Activated T-helper 2 cell treated with anti-CD3 and anti-CD28 coated beads, Interferon-gamma antibody, Interleukin-2, Interleukin-4, amounts not matched to agents 10 μg/mL and 5 μg/mL and 100 μg/mL, durations not matched to agents 14 hours and 24 hours and 36 hours (primary cell): ENCODE measurements around the gene NR1H2. TPM values are rescaled to one million over a fixed set of nuclear protein-coding genes. Genes with fewer than 3 reads are reported as not detected.

Source experiments
- DNase-seq: peaks from one replicate; pipeline ENCODE4 v3.0.0; 2021; ENCODE audit warnings: low spot score
- H3K27ac Mint-ChIP-seq: one replicate; pipeline ENCODE4 v1.8.0; 2021; ENCODE audit warnings: mixed read lengths
- H3K27me3 Mint-ChIP-seq: one replicate; pipeline ENCODE4 v1.8.0; 2021; ENCODE audit warnings: low read depth, mixed read lengths
- H3K36me3 Mint-ChIP-seq: one replicate; pipeline ENCODE4 v1.8.0; 2021; ENCODE audit warnings: low read depth, mixed read lengths
- H3K4me1 Mint-ChIP-seq: one replicate; pipeline ENCODE4 v1.8.0; 2021; ENCODE audit warnings: low read depth, mixed read lengths
- H3K4me3 Mint-ChIP-seq: one replicate; pipeline ENCODE4 v1.8.0; 2021; ENCODE audit warnings: low read depth, mild to moderate bottlenecking, moderate library complexity, mixed read lengths
- H3K9me3 Mint-ChIP-seq: one replicate; pipeline ENCODE4 v1.8.0; 2021; ENCODE audit warnings: mixed read lengths
- intact Hi-C: fragments of 100-400 bp; cut with micrococcal nuclease; formaldehyde crosslinking; loops from one replicate; pipeline ENCODE4 v1.15.1; 2023
- total RNA-seq: library from RNA; stranded (reverse); gene quantifications from 2 replicates; pipeline ENCODE4 v1.2.3, GENCODE V29; 2022

The NR1H2 gene
- total RNA-seq, 1 donor from 2014 or later, result 79.9 TPM

DNA sequence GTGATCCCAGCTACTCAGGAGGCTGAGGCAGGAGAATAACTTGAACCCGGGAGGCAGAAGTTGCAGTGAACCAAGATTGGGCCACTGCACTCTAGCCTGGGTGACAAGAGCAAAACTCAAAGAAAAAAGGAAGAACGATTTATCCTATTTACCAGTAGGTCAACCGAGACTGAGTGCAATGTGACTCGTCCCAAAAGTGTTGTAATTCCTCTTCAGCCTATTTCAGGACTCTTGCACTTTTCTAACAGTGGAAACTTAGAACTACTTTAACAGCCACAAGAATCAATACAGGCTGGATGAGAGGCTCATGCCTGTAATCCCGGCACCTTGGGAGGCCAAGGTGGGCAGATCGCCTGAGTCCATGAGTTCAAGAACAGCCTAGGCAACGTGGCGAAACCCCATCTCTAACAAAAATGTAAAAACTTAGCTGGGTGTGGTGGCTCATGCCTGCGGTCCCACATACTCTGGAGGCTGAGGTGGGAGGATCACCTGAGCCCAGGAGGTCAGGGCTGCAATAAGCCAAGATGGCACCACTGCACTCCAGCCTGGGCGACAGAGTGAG lies 4.3 kb upstream of the NR1H2 start:
- intact Hi-C loops, result no loop called here
- H3K9me3 Mint-ChIP-seq, result no peaks in the 10 kb centered on the region
- H3K36me3 Mint-ChIP-seq, result peaks cover 5% of the 10 kb centered on the region
- H3K4me3 Mint-ChIP-seq, result no peak overlapping the region
- no peak for DNase-seq
- H3K27me3 Mint-ChIP-seq, result no peaks in the 10 kb centered on the region
- H3K27ac Mint-ChIP-seq, result no peak overlapping the region
- H3K4me1 Mint-ChIP-seq, result peaks cover 18% of the 10 kb centered on the region

DNA sequence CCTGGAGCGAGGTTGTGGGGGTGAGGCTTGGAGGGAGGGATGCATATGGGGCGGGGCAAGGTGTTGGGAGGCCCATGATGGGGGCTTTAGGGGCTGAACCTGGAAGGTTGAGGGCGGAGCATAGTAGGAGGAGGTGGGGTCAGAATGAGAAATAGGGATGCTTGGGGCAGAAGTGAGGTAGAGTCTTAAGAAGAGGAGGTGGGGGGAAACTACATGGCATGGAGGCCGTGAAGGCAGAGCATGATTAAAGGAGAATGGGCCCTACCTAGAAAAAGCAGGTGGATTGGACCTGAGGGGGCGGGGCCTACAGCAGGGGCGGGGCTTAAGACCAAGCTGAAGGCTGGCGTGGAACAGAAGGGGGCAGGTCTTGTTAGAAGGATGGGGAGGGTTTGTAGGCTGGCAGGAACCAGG lies 799 bp downstream of the NR1H2 start:
- Mint-ChIP-seq H3K9me3 (no peaks in the 10 kb centered on the region), H3K27ac (peak overlapping the region; percentile 44), H3K4me1 (peaks cover 9% of the 10 kb centered on the region), H3K27me3 (no peaks in the 10 kb centered on the region), H3K36me3 (peaks cover 46% of the 10 kb centered on the region), H3K4me3 (peak overlapping the region; percentile 92)
- intact Hi-C loops, result loop anchor here (5.0 kb wide), 1 partner anchor 45 kb away; no protein-coding TSS in a partner anchor
- DNase-seq, result no peak

DNA sequence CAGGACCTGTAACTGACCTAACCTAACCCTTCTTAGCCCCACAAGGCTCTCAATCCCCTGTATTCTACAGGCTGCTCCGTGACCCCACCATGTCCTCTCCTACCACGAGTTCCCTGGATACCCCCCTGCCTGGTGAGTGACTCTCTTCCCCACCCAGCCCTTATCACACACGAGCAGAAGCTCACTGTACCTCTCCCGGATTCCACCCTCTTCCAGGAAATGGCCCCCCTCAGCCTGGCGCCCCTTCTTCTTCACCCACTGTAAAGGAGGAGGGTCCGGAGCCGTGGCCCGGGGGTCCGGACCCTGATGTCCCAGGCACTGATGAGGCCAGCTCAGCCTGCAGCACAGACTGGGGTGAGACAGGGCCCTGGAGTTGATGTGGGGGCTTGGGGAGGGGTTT lies 1.3 kb downstream of the NR1H2 start:
- Mint-ChIP-seq H3K27ac (no peak overlapping the region), H3K4me1 (peaks cover 9% of the 10 kb centered on the region), H3K9me3 (no peaks in the 10 kb centered on the region), H3K27me3 (no peaks in the 10 kb centered on the region), H3K36me3 (peaks cover 46% of the 10 kb centered on the region), H3K4me3 (peak overlapping the region; percentile 92)
- DNase-seq, result no peak
- intact Hi-C loops, result loop anchor here (5.0 kb wide), 1 partner anchor 45 kb away; no protein-coding TSS in a partner anchor

DNA sequence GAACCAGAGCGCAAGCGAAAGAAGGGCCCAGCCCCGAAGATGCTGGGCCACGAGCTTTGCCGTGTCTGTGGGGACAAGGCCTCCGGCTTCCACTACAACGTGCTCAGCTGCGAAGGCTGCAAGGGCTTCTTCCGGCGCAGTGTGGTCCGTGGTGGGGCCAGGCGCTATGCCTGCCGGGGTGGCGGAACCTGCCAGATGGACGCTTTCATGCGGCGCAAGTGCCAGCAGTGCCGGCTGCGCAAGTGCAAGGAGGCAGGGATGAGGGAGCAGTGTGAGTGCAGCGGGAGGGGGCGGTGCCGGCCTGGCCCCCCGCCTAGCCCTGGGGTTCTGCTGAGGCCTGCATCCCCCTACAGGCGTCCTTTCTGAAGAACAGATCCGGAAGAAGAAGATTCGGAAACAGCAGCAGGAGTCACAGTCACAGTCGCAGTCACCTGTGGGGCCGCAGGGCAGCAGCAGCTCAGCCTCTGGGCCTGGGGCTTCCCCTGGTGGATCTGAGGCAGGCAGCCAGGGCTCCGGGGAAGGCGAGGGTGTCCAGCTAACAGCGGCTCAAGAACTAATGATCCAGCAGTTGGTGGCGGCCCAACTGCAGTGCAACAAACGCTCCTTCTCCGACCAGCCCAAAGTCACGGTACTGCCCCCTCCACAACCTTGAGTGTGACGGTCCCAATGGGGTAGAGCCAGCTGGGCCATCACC lies 2.1 kb downstream of the NR1H2 start:
- intact Hi-C loops, result loop anchor here (5.0 kb wide), 1 partner anchor 46 kb away; no protein-coding TSS in a partner anchor
- Mint-ChIP-seq H3K4me3 (peak overlapping the region; percentile 54), H3K27me3 (no peaks in the 10 kb centered on the region), H3K36me3 (peaks cover 46% of the 10 kb centered on the region), H3K9me3 (no peaks in the 10 kb centered on the region), H3K4me1 (peaks cover 12% of the 10 kb centered on the region), H3K27ac (peak overlapping the region; percentile 39)
- no peak for DNase-seq

DNA sequence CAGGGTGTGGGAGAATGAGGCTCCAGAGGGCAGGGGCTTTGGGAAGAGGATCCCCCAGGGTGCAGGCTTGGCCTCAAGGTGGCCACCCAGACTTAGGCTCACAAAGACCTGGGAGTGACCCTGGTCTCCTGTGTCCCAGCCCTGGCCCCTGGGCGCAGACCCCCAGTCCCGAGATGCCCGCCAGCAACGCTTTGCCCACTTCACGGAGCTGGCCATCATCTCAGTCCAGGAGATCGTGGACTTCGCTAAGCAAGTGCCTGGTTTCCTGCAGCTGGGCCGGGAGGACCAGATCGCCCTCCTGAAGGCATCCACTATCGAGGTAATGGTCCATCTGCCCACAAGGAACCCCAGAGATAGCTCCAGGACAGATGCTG lies 2.6 kb downstream of the NR1H2 start:
- Mint-ChIP-seq H3K27ac (no peak overlapping the region), H3K27me3 (no peaks in the 10 kb centered on the region), H3K9me3 (no peaks in the 10 kb centered on the region), H3K4me3 (no peak overlapping the region), H3K4me1 (peaks cover 17% of the 10 kb centered on the region), H3K36me3 (peaks cover 46% of the 10 kb centered on the region)
- intact Hi-C loops, result loop anchor here (5.0 kb wide), 1 partner anchor 47 kb away; no protein-coding TSS in a partner anchor
- DNase-seq, result no peak

DNA sequence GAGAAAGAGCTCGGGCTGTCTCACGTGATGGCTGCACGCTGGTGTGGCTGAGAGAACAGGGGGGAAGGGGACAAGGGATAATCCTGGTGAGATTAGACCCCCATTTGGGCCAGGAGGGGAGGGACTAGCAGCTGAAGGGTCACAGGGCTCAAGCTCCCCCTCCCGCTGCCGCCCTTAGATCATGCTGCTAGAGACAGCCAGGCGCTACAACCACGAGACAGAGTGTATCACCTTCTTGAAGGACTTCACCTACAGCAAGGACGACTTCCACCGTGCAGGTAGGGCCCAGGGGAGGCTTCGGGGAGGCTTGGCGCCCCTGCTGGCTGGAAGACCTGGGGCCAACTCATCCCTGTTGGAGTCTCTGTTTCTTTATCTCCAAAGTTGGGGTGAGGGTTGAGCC lies 3.3 kb downstream of the NR1H2 start:
- Mint-ChIP-seq H3K4me3 (no peak overlapping the region), H3K36me3 (peaks cover 53% of the 10 kb centered on the region), H3K9me3 (no peaks in the 10 kb centered on the region), H3K4me1 (peaks cover 17% of the 10 kb centered on the region), H3K27ac (no peak overlapping the region), H3K27me3 (no peaks in the 10 kb centered on the region)
- no peak for DNase-seq
- intact Hi-C loops, result loop anchor here (5.0 kb wide), 1 partner anchor 47 kb away; no protein-coding TSS in a partner anchor

DNA sequence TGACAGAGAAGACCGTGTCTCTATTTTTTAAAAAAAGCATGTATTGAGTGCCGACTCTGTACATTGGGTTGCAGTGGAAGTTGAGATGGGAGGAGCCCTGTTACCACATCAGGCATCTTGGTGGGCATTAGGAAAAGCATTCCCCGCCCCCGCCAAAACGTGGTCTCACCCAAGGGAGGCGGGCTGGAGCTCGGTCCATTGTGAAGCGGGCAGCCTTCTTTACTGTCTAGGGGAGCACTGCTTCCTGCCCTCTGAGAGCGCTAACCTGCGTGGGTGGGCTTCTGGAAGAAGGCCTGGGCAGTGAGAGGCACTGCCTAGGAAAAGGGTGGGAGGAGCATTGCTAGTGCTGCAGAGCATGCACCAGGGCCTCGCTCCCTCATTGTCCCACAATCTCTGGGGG lies 3.9 kb downstream of the NR1H2 start:
- H3K4me3 Mint-ChIP-seq, result no peak overlapping the region
- no peak overlapping the region for H3K27ac Mint-ChIP-seq
- peaks cover 58% of the 10 kb centered on the region for H3K36me3 Mint-ChIP-seq
- peaks cover 22% of the 10 kb centered on the region for H3K4me1 Mint-ChIP-seq
- no peaks in the 10 kb centered on the region for H3K27me3 Mint-ChIP-seq
- intact Hi-C loops, result no loop called here
- no peak for DNase-seq
- H3K9me3 Mint-ChIP-seq, result no peaks in the 10 kb centered on the region

DNA sequence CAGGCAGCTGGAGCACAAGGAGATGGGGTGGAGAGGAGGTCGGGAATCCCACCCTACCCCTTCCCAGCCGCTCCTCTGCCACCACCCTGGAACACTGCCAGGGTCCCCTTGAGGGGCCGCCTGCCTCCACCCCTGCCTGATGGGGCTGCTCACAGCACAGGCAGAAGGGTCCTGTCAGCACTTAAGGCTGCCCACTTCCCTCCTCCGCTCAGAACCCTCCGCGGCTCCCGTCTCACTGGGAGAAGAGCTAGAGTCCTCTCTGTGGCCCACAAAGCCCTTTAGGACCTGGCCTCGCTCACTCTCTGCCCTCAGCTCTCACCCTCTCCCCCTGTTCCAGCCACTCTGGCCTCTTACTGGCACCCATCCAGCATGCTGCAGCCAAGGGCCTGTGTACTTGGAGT lies 4.5 kb downstream of the NR1H2 start:
- H3K9me3 Mint-ChIP-seq, result no peaks in the 10 kb centered on the region
- peak overlapping the region; percentile 12 for H3K27ac Mint-ChIP-seq
- DNase-seq, result no peak
- H3K4me3 Mint-ChIP-seq, result no peak overlapping the region
- peaks cover 60% of the 10 kb centered on the region for H3K36me3 Mint-ChIP-seq
- intact Hi-C loops, result no loop called here
- peaks cover 24% of the 10 kb centered on the region for H3K4me1 Mint-ChIP-seq
- H3K27me3 Mint-ChIP-seq, result no peaks in the 10 kb centered on the region

DNA sequence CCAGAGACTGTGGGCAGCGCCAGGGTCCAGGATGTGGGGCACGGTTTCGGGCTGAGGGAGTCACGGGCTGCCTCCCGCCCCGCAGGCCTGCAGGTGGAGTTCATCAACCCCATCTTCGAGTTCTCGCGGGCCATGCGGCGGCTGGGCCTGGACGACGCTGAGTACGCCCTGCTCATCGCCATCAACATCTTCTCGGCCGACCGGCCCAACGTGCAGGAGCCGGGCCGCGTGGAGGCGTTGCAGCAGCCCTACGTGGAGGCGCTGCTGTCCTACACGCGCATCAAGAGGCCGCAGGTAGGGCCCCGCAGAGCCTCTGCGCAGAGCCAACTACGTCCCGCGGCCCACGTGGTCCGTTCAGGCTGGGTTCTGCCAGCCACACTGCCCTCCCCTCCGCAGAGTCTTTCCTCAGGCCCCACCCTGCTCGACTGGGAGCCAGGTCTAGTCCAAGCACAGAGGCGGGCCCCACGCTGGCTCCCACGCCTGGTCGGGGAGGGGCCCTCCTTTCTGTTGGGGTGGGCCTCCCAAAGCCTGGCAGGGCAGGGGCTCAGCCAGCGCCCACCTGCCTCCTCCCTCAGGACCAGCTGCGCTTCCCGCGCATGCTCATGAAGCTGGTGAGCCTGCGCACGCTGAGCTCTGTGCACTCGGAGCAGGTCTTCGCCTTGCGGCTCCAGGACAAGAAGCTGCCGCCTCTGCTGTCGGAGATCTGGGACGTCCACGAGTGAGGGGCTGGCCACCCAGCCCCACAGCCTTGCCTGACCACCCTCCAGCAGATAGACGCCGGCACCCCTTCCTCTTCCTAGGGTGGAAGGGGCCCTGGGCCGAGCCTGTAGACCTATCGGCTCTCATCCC lies 5.8 kb downstream of the NR1H2 start:
- Mint-ChIP-seq H3K27ac (no peak overlapping the region), H3K9me3 (no peaks in the 10 kb centered on the region), H3K4me3 (no peak overlapping the region), H3K36me3 (peaks cover 56% of the 10 kb centered on the region), H3K27me3 (no peaks in the 10 kb centered on the region), H3K4me1 (peaks cover 25% of the 10 kb centered on the region)
- no peak for DNase-seq
- intact Hi-C loops, result no loop called here

DNA sequence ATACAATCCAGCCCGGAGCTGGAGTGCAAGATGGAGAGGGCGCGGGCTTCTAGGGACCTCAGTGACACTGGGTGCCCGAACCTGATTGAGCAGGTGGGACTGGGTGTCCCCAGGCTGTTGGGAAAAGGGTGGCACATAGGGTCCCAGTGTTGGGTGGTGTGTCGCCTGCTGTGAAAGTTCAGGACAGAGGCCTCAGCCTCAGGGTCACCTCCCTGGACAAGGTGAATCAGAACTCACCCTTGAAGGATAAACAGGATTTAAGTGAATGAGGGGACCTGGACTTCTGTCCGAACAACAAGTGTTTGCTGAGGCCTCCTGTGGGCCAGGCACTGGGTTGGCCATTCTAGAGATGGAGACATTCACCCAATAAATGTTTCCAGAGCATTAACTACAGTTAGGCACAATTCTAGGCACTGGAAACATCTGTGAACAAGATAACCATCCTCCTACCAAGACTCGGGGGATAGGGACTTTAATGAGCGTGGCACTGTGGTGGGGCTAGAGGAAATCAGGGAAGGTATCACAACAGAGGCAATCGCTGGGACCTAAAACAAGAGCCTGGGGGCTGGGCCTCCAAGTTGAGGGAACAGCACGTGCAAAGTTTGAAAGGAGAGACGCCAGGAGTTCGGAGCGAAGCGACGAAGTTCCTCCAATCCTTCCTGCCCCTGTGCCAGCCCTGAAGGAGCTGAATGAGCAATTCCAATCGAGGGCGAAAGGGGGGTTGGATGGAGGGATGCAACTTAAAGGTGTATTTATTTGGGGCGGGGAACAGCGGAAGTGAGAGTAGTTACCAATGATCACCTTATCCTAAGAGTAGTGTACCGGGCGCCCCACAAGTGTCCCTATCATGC lies 7.0 kb downstream of the NR1H2 start:
- Mint-ChIP-seq H3K36me3 (peaks cover 53% of the 10 kb centered on the region), H3K27ac (peak overlapping the region; percentile 96), H3K9me3 (no peaks in the 10 kb centered on the region), H3K4me1 (peaks cover 28% of the 10 kb centered on the region), H3K27me3 (no peaks in the 10 kb centered on the region), H3K4me3 (peak overlapping the region; percentile 99)
- DNase-seq, result no peak
- intact Hi-C loops, result no loop called here

DNA sequence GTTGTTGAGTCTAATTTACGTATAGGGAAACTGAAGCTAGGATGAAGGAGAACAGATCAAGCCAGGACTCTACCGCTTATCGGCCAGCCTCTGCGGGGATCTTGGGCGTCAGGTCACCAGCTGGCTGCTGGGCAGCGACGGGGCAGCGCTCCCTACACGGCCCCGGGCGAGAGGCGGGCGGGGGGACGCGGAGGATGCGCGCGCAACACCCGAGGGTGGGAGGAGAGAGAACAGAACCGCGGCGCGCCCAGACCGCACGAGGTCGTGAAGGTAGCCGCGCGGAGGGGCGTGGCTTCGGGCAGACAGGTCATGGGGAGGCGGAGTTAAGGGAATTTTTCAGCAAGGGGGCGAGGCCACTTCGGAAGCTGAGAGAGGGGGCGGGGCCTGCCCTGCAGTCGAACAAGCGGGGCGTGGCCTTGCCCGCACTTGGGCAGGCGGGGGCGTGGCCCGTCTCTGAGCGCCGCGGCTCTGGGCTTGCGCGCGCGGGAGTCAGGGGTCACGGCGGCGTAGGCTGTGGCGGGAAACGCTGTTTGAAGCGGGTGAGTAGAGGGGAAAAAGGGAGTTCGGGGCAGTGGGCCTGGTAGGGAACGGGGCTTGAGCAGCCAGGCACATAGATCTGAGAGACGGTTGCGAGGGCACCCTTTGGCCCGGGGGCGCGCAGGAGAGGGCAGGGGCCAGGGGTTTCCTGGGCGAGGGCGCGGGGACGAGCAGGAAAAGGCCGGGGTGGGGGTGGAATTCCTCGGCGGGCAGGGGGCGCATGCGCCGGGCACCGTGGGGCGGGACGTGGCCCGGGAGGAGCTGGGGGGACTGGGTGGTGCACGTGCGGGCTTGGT lies 7.8 kb downstream of the NR1H2 start, which contains the start of gene POLD1:
Gene POLD1 (plus strand): TSS at position 496 of the 833 bp plus-strand sequence. CDS start 14,505 bp downstream, outside the sequence.
- peak within 1 kb of the TSS; percentile 99 for H3K4me3 Mint-ChIP-seq
- no peaks in the 10 kb centered on the region for H3K9me3 Mint-ChIP-seq
- peaks cover 28% of the 10 kb centered on the region for H3K4me1 Mint-ChIP-seq
- H3K36me3 Mint-ChIP-seq, result peaks cover 51% of the 10 kb centered on the region
- H3K27me3 Mint-ChIP-seq, result no peaks in the 10 kb centered on the region
- intact Hi-C loops, result loop anchor here (1.0 to 2.0 kb wide), 3 partner anchors 8 to 127 kb away; partner anchors contain the start of genes JOSD2 and NR1H2
- H3K27ac Mint-ChIP-seq, result peak within 1 kb of the TSS; percentile 96
- DNase-seq, result peak; percentile 99
